K562 (cell line): ENCODE data around the gene UBXN10. TPM values are rescaled to one million over a fixed set of nuclear protein-coding genes. Genes with fewer than 3 reads are reported as not detected.
A peak's percentile ranks its signal among the peaks of the same experiment; 100 is the strongest.

Source experiments
- BHLHE40 ChIP-seq: IDR thresholded peaks from 2 replicates; pipeline ENCODE4 v1.6.1; 2011; ENCODE audit warnings: low read length, improper control_type of control experiment
- BRCA1 ChIP-seq, 2 experiments: fragments of 450-650 bp in 1 of 2; sonication (generic) in 1 of 2; formaldehyde crosslinking in 1 of 2; IDR thresholded peaks; 2 replicates each; pipeline versions ENCODE4 v1.5.0 to v1.6.1; 2017 to 2020; ENCODE audit warnings: mild to moderate bottlenecking in 1 of 2, missing genetic modification reagents in 1 of 2
- BRF2 ChIP-seq: IDR thresholded peaks from 3 replicates; pipeline ENCODE4 v1.6.1; 2011; ENCODE audit warnings: borderline replicate concordance, mild to moderate bottlenecking; ENCODE audit not compliant: insufficient read length, insufficient read depth
- CBFA2T2 ChIP-seq: fragments of 450-650 bp; conservative IDR thresholded peaks from 2 replicates; pipeline ENCODE4 v1.6.1; 2017; ENCODE audit warnings: mild to moderate bottlenecking
- CBFA2T3 ChIP-seq: fragments of 450-650 bp; IDR thresholded peaks from 2 replicates; pipeline ENCODE4 v1.6.1; 2017
- CCNT2 ChIP-seq: IDR thresholded peaks from 2 replicates; pipeline ENCODE4 v1.6.1; 2011; ENCODE audit warnings: borderline replicate concordance, low read depth, mild to moderate bottlenecking, moderate library complexity, mixed read lengths, low read length; ENCODE audit not compliant: insufficient read length; ENCODE audit errors: extremely low read depth
- FOSL1 ChIP-seq: fragments of 200-800 bp; sonication (Bioruptor generic); conservative IDR thresholded peaks from 2 replicates; pipeline ENCODE4 v1.6.1; 2016; ENCODE audit warnings: missing genetic modification characterization, missing compliant biosample characterization
- IRF9 ChIP-seq: fragments of 450-650 bp; IDR thresholded peaks from 2 replicates; pipeline ENCODE4 v1.6.1; 2016; ENCODE audit warnings: missing biosample characterization, missing genetic modification characterization
- JUND ChIP-seq, 2 experiments: IDR thresholded peaks; 2 replicates in 1 of 2; 3 replicates in 1 of 2; pipeline ENCODE4 v1.6.1; 2011; ENCODE audit warnings: borderline replicate concordance in 2 of 2, low read depth in 2 of 2, low read length in 2 of 2, improper control_type of control experiment in 1 of 2, missing biosample characterization in 1 of 2, missing genetic modification characterization in 1 of 2, missing genetic modification reagents in 1 of 2
- MTA3 ChIP-seq: fragments of 450-650 bp; formaldehyde crosslinking; IDR thresholded peaks from 2 replicates; pipeline ENCODE4 v1.6.1; 2017; ENCODE audit warnings: mild to moderate bottlenecking, borderline replicate concordance
- NR4A1 ChIP-seq, 2 experiments: fragments of 250-450 bp in 1 of 2; fragments of 450-650 bp in 1 of 2; sonication (Bioruptor Pico) in 1 of 2; IDR thresholded peaks; 2 replicates each; pipeline versions ENCODE4 v1.4.0 to v1.6.1; 2016 to 2020; ENCODE audit warnings: mild to moderate bottlenecking in 2 of 2, missing compliant biosample characterization in 1 of 2, missing genetic modification characterization in 1 of 2, moderate library complexity in 1 of 2
- RCOR1 ChIP-seq, 2 experiments: IDR thresholded peaks; 2 replicates each; pipeline ENCODE4 v1.6.1; 2012; ENCODE audit warnings: low read depth in 2 of 2, low read length in 2 of 2, borderline replicate concordance in 1 of 2, improper control_type of control experiment in 1 of 2
- polyA plus RNA-seq, 8 experiments: library from polyadenylated mRNA; depleted of rRNA in 4 of 8; stranded (reverse) in 5 of 8; unstranded in 3 of 8; fragments of >200 nt; fragmentation: Nextera tagmentation in 2 of 8; fragmentation: Illumina TruSeq in 1 of 8; extraction: Ambion mirVana in 2 of 8; extraction: Trizol in 1 of 8; gene quantifications; 2 replicates each; pipeline versions ENCODE4 v1.2.1 to v1.2.3, GENCODE V29; 2011 to 2014; ENCODE audit warnings: inconsistent platforms in 1 of 8, missing spikeins in 1 of 8
- total RNA-seq, 7 experiments: library from RNA; depleted of rRNA in 6 of 7; stranded (reverse); fragments of >200 nt in 6 of 7; fragmentation: Illumina TruSeq in 2 of 7; extraction: Trizol in 2 of 7; gene quantifications; 2 replicates each; pipeline versions ENCODE4 v1.2.1 to v1.2.3, GENCODE V29; 2011 to 2021; ENCODE audit warnings: low replicate concordance in 1 of 7
- TF ChIP-seq, protein P1 (sequence below): fragments of 450-650 bp; IDR thresholded peaks from 2 replicates; pipeline ENCODE4 v1.6.1; 2018; ENCODE audit not compliant: partially characterized antibody
- TF ChIP-seq, protein P2 (sequence below), 2 experiments: fragments of 450-650 bp in 1 of 2; sonication (generic) in 1 of 2; formaldehyde crosslinking in 1 of 2; IDR thresholded peaks in 1 of 2; conservative IDR thresholded peaks in 1 of 2; 2 replicates each; pipeline versions ENCODE4 v1.6.1 to v1.8.1; 2016 to 2023; ENCODE audit warnings: mild to moderate bottlenecking in 2 of 2, moderate library complexity in 2 of 2, inconsistent platforms in 1 of 2, missing genetic modification reagents in 1 of 2
- TF ChIP-seq, protein P3 (sequence below), 2 experiments: fragments of 450-650 bp in 1 of 2; IDR thresholded peaks; 2 replicates each; pipeline ENCODE4 v1.6.1; 2011 to 2017; ENCODE audit warnings: low read depth in 2 of 2, antibody characterized with exemption in 1 of 2, borderline replicate concordance in 1 of 2, low read length in 1 of 2, mild to moderate bottlenecking in 1 of 2, mixed read lengths in 1 of 2; ENCODE audit not compliant: control insufficient read depth in 1 of 2

The UBXN10 gene
- total and polyA plus RNA-seq, 9 of the 15 experiments (the other 6 are each of a cell fraction or from before 2014, with no cell fraction given) = 10.7 to 17.7 (median 13.6) TPM

DNA sequence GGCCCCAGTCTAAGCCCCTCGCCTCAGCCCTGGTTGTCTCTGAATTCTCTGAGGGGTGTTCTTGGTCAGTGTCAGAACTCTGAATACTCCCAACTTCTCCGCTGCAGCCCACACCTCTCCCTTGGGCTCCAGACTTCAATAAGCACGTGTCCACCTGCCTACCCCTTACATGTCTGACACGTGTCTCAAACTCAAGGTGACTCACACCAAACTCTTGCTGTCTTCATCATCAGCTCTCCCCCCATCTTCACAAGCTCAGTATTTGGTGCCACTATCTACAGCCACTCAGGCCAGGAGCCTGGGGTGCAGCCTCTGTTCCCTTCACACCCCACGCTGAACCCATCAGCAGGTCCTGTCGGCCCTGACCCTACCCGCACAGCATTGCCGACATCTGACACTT, 18.8 kb upstream of the UBXN10 start (continued):
- TF ChIP-seq IRF9 (no peak), NR4A1 (CRISPR knock-in tag; IDR thresholded peaks at IDR 0.05) (no peak), NR4A1 (tag; IDR thresholded peaks at IDR 0.05) (no peak), BRF2 (no peak), BRCA1 (IDR thresholded peaks at IDR 0.05) (no peak), BRCA1 (CRISPR knock-in tag; IDR thresholded peaks at IDR 0.05) (no peak), RCOR1 (IDR thresholded peaks at IDR 0.05; ENCODE audit: borderline replicate concordance in 1 of 2, low read depth in 2 of 2, low read length in 2 of 2) (no peak), CBFA2T2 (0 out of 2 replicates have a peak, but pooled peaks have one; percentile 20), FOSL1 (tag) (peak; percentile 72), BHLHE40 (peak; percentile 40; the same call in 1 of the 2 replicates), JUND (IDR thresholded peaks at IDR 0.05; ENCODE audit: borderline replicate concordance, low read depth, low read length) (0 out of 2 replicates have a peak, but pooled peaks have one; percentile 14), JUND (tag; IDR thresholded peaks at IDR 0.05; ENCODE audit: borderline replicate concordance, low read depth, low read length) (no peak), CCNT2 (no peak), CBFA2T3 (peak; percentile 57), MTA3 (no peak)
- TF ChIP-seq, protein P1, sequence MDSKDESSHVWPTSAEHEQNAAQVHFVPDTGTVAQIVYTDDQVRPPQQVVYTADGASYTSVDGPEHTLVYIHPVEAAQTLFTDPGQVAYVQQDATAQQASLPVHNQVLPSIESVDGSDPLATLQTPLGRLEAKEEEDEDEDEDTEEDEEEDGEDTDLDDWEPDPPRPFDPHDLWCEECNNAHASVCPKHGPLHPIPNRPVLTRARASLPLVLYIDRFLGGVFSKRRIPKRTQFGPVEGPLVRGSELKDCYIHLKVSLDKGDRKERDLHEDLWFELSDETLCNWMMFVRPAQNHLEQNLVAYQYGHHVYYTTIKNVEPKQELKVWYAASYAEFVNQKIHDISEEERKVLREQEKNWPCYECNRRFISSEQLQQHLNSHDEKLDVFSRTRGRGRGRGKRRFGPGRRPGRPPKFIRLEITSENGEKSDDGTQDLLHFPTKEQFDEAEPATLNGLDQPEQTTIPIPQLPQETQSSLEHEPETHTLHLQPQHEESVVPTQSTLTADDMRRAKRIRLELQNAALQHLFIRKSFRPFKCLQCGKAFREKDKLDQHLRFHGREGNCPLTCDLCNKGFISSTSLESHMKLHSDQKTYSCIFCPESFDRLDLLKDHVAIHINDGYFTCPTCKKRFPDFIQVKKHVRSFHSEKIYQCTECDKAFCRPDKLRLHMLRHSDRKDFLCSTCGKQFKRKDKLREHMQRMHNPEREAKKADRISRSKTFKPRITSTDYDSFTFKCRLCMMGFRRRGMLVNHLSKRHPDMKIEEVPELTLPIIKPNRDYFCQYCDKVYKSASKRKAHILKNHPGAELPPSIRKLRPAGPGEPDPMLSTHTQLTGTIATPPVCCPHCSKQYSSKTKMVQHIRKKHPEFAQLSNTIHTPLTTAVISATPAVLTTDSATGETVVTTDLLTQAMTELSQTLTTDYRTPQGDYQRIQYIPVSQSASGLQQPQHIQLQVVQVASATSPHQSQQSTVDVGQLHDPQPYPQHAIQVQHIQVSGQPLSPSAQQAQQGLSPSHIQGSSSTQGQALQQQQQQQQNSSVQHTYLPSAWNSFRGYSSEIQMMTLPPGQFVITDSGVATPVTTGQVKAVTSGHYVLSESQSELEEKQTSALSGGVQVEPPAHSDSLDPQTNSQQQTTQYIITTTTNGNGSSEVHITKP = peak; percentile 76
- TF ChIP-seq, protein P2, sequence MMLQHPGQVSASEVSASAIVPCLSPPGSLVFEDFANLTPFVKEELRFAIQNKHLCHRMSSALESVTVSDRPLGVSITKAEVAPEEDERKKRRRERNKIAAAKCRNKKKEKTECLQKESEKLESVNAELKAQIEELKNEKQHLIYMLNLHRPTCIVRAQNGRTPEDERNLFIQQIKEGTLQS (IDR thresholded peaks at IDR 0.05) = peak; percentile 56
- TF ChIP-seq, protein P2 (CRISPR knock-in tag; conservative IDR thresholded peaks at IDR 0.05) = no peak
- TF ChIP-seq, protein P3, sequence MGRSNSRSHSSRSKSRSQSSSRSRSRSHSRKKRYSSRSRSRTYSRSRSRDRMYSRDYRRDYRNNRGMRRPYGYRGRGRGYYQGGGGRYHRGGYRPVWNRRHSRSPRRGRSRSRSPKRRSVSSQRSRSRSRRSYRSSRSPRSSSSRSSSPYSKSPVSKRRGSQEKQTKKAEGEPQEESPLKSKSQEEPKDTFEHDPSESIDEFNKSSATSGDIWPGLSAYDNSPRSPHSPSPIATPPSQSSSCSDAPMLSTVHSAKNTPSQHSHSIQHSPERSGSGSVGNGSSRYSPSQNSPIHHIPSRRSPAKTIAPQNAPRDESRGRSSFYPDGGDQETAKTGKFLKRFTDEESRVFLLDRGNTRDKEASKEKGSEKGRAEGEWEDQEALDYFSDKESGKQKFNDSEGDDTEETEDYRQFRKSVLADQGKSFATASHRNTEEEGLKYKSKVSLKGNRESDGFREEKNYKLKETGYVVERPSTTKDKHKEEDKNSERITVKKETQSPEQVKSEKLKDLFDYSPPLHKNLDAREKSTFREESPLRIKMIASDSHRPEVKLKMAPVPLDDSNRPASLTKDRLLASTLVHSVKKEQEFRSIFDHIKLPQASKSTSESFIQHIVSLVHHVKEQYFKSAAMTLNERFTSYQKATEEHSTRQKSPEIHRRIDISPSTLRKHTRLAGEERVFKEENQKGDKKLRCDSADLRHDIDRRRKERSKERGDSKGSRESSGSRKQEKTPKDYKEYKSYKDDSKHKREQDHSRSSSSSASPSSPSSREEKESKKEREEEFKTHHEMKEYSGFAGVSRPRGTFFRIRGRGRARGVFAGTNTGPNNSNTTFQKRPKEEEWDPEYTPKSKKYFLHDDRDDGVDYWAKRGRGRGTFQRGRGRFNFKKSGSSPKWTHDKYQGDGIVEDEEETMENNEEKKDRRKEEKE (IDR thresholded peaks at IDR 0.05; ENCODE audit: borderline replicate concordance in 1 of 2, control insufficient read depth in 1 of 2, low read depth in 2 of 2, low read length in 1 of 2) = no peak
